GM19099 (cell line): ENCODE measurements around the gene SYT1.

Experiments
- POLR2A ChIP-seq: IDR thresholded peaks from 3 replicates; pipeline ENCODE4 v1.6.1; 2011; ENCODE audit warnings: low read depth; ENCODE audit not compliant: insufficient read length; ENCODE audit errors: extremely low read depth

The SYT1 gene

GRCh38 chr12:79344855-79345847, 480.6 kb downstream of the SYT1 start:
- no peak for TF ChIP-seq POLR2A

GRCh38 chr12:79347866-79348265, 483.3 kb downstream of the SYT1 start:
- TF ChIP-seq POLR2A: no peak

- TF ChIP-seq POLR2A: no peak
These were observed 486.7 kb downstream of the SYT1 start for GRCh38 chr12:79351251-79351650.

GRCh38 chr12:79356216-79356615, 491.6 kb downstream of the SYT1 start:
- TF ChIP-seq POLR2A: no peak

GRCh38 chr12:79357048-79357447, 492.5 kb downstream of the SYT1 start:
- TF ChIP-seq POLR2A: no peak

- no peak for TF ChIP-seq POLR2A
These were observed 494.2 kb downstream of the SYT1 start for GRCh38 chr12:79358716-79359300.

GRCh38 chr12:79360286-79360685, 495.7 kb downstream of the SYT1 start:
- TF ChIP-seq POLR2A: no peak

- no peak for TF ChIP-seq POLR2A
These were observed 496.4 kb downstream of the SYT1 start for GRCh38 chr12:79360936-79361335.

GRCh38 chr12:79364197-79364596, 499.6 kb downstream of the SYT1 start:
- no peak for TF ChIP-seq POLR2A

- TF ChIP-seq POLR2A: no peak
These were observed 501.8 kb downstream of the SYT1 start for GRCh38 chr12:79366374-79366773.

- no peak for TF ChIP-seq POLR2A
These were observed 502.5 kb downstream of the SYT1 start for GRCh38 chr12:79367032-79367589.

GRCh38 chr12:79370021-79370420, 505.4 kb downstream of the SYT1 start:
- TF ChIP-seq POLR2A: no peak

GRCh38 chr12:79371226-79371625, 506.7 kb downstream of the SYT1 start:
- no peak for TF ChIP-seq POLR2A

- no peak for TF ChIP-seq POLR2A
These were observed 509.4 kb downstream of the SYT1 start for GRCh38 chr12:79373896-79374499.

- no peak for TF ChIP-seq POLR2A
These were observed 510.0 kb downstream of the SYT1 start for GRCh38 chr12:79374545-79374944.
